Measurements from ENCODE around the gene BCL6. TPM values are rescaled to one million over a fixed set of nuclear protein-coding genes. Genes with fewer than 3 reads are reported as not detected.

The BCL6 gene
- total RNA-seq, 2 donors from 2014 or later = 53.0 to 88.6 TPM

GRCh38 chr3:187709155-187709554 lies 36.1 kb downstream of the BCL6 start:
- no peak for TF ChIP-seq CTCF (IDR thresholded peaks at IDR 0.05)
- Histone ChIP-seq H3K36me3 (no peaks in the 10 kb centered on the region), H3K9me3 (no peaks in the 10 kb centered on the region), H3K4me1 (peaks cover 0 to 11% of the 10 kb centered on the region in 2 donors), H3K4me3 (no peak overlapping the region), H3K27ac (no peak overlapping the region), H3K27me3 (no peaks in the 10 kb centered on the region)
- DNase-seq (ENCODE audit: low spot score) = no peak

GRCh38 chr3:187708696-187709095 lies 36.6 kb downstream of the BCL6 start:
- H3K36me3 ChIP-seq = no peaks in the 10 kb centered on the region
- no peak overlapping the region for H3K4me3 ChIP-seq
- DNase-seq (ENCODE audit: low spot score) = no peak
- H3K9me3 ChIP-seq = no peaks in the 10 kb centered on the region
- H3K27ac ChIP-seq = no peak overlapping the region
- TF ChIP-seq CTCF (IDR thresholded peaks at IDR 0.05) = no peak
- H3K27me3 ChIP-seq = no peaks in the 10 kb centered on the region
- H3K4me1 ChIP-seq = peaks cover 0 to 8% of the 10 kb centered on the region in 2 donors

GRCh38 chr3:187706971-187707370 lies 38.3 kb downstream of the BCL6 start:
- Histone ChIP-seq H3K36me3 (no peaks in the 10 kb centered on the region), H3K9me3 (no peaks in the 10 kb centered on the region), H3K27ac (no peak overlapping the region), H3K4me3 (no peak overlapping the region), H3K4me1 (peaks cover 0 to 7% of the 10 kb centered on the region in 2 donors), H3K27me3 (no peaks in the 10 kb centered on the region)
- no peak for DNase-seq (ENCODE audit: low spot score)
- TF ChIP-seq CTCF (IDR thresholded peaks at IDR 0.05) = no peak

GRCh38 chr3:187705164-187705563 lies 40.1 kb downstream of the BCL6 start:
- no peaks in the 10 kb centered on the region for H3K9me3 ChIP-seq
- TF ChIP-seq CTCF (IDR thresholded peaks at IDR 0.05) = no peak
- DNase-seq (ENCODE audit: low spot score) = no peak
- H3K27me3 ChIP-seq = no peaks in the 10 kb centered on the region
- H3K36me3 ChIP-seq = no peaks in the 10 kb centered on the region
- H3K4me3 ChIP-seq = no peak overlapping the region
- H3K27ac ChIP-seq = peak overlapping the region; percentile 29 to 51
- peaks cover 0 to 7% of the 10 kb centered on the region in 2 donors for H3K4me1 ChIP-seq

GRCh38 chr3:187702507-187703033 lies 42.7 kb downstream of the BCL6 start, which contains the start of gene RTP2:
Gene RTP2, minus strand, starts transcription at chr3:187702557. Its CDS starts 429 bp downstream, at chr3:187702128.
- no peak for TF ChIP-seq CTCF (IDR thresholded peaks at IDR 0.05)
- Histone ChIP-seq H3K4me1 (peaks cover 0 to 7% of the 10 kb centered on the region in 2 donors), H3K36me3 (no peaks in the 10 kb centered on the region), H3K4me3 (no peak within 1 kb of the TSS), H3K9me3 (no peaks in the 10 kb centered on the region), H3K27ac (no peak within 1 kb of the TSS), H3K27me3 (no peaks in the 10 kb centered on the region)
- no peak for DNase-seq (ENCODE audit: low spot score)

- Histone ChIP-seq H3K27me3 (no peaks in the 10 kb centered on the region), H3K36me3 (no peaks in the 10 kb centered on the region), H3K4me3 (no peak overlapping the region), H3K27ac (no peak overlapping the region), H3K9me3 (no peaks in the 10 kb centered on the region), H3K4me1 (peaks cover 0 to 7% of the 10 kb centered on the region in 2 donors)
- no peak for DNase-seq (ENCODE audit: low spot score)
- TF ChIP-seq CTCF (IDR thresholded peaks at IDR 0.05) = no peak
Measured at GRCh38 chr3:187700249-187700648, 45.0 kb downstream of the BCL6 start.

All from right atrium auricular region (tissue), 2 donors.